ENCODE results near the gene TRDMT1. TPM values are rescaled to one million over a fixed set of nuclear protein-coding genes. Genes with fewer than 3 reads are reported as not detected.

Gene TRDMT1
- total RNA-seq, 1 donor from 2014 or later = 14.4 TPM

- no peak for DNase-seq
These were observed 26.8 kb downstream of the TRDMT1 start for GRCh38 chr10:17174626-17175025.

- no peak for DNase-seq
These were observed 30.3 kb downstream of the TRDMT1 start for GRCh38 chr10:17171141-17171641.

- DNase-seq = no peak
These were observed 31.7 kb downstream of the TRDMT1 start for GRCh38 chr10:17169803-17170202.

GRCh38 chr10:17166699-17167098, 34.8 kb downstream of the TRDMT1 start:
- no peak for DNase-seq

- no peak for DNase-seq
These were observed 38.6 kb downstream of the TRDMT1 start for GRCh38 chr10:17162828-17163227.

- DNase-seq = no peak
These were observed 39.7 kb downstream of the TRDMT1 start for GRCh38 chr10:17161775-17162174.

- no peak for DNase-seq
These were observed 44.4 kb downstream of the TRDMT1 start for GRCh38 chr10:17157024-17157423.

GRCh38 chr10:17155826-17156225, 45.6 kb downstream of the TRDMT1 start:
- no peak for DNase-seq

GRCh38 chr10:17154116-17154515, 47.4 kb downstream of the TRDMT1 start:
- no peak for DNase-seq

- no peak for DNase-seq
These were observed 48.2 kb downstream of the TRDMT1 start for GRCh38 chr10:17153321-17153720.

GRCh38 chr10:17151716-17152115, 49.8 kb downstream of the TRDMT1 start:
- DNase-seq = no peak

GRCh38 chr10:17147884-17148489, 53.5 kb downstream of the TRDMT1 start:
- DNase-seq = peak; percentile 18

- DNase-seq = no peak
These were observed 54.6 kb downstream of the TRDMT1 start for GRCh38 chr10:17146892-17147291.

- no peak for DNase-seq
These were observed 56.2 kb downstream of the TRDMT1 start for GRCh38 chr10:17145239-17145638.

- DNase-seq = no peak
These were observed 56.7 kb downstream of the TRDMT1 start for GRCh38 chr10:17144757-17145156.

- DNase-seq = no peak
These were observed 57.4 kb downstream of the TRDMT1 start for GRCh38 chr10:17144032-17144431.

GRCh38 chr10:17143055-17143690, 58.3 kb downstream of the TRDMT1 start:
- DNase-seq = no peak

- no peak for DNase-seq
These were observed 59.8 kb downstream of the TRDMT1 start for GRCh38 chr10:17141504-17142229.

- no peak for DNase-seq
These were observed 61.1 kb downstream of the TRDMT1 start for GRCh38 chr10:17140386-17140761.

GRCh38 chr10:17138460-17139042, 62.9 kb downstream of the TRDMT1 start:
- peak; percentile 14 for DNase-seq

GRCh38 chr10:17134737-17135260, 66.7 kb downstream of the TRDMT1 start:
- DNase-seq = no peak

- DNase-seq = no peak
These were observed 67.2 kb downstream of the TRDMT1 start for GRCh38 chr10:17134282-17134681.

- DNase-seq = no peak
These were observed 71.7 kb downstream of the TRDMT1 start, which contains the start of gene CUBN for GRCh38 chr10:17129741-17130140. CUBN (minus strand) TSS chr10:17129811; CDS start chr10:17129765, 46 bp downstream.
